A549 (cell line): ENCODE results near the gene THADA. TPM values are rescaled to one million over a fixed set of nuclear protein-coding genes. Genes with fewer than 3 reads are reported as not detected.

Source experiments
- ATAC-seq, 2 experiments: fragments of 200-7000 bp in 1 of 2; fragments of >200 bp in 1 of 2; cut with Nextera tagmentation in 1 of 2; cut with Tn5 transposase in 1 of 2; 3 replicates each; pipeline versions ENCODE4 v1.8.0 to v1.9.1; 2018 to 2020; ENCODE audit warnings: mild to moderate bottlenecking in 1 of 2, moderate library complexity in 1 of 2
- CTCF ChIA-PET: fragments of 300-600 bp; sonication (Branson Sonifier 250); formaldehyde crosslinking; extraction: SDS; loops from one replicate; lab custom pipeline; 2021; ENCODE audit warnings: antibody characterized with exemption, inconsistent platforms; lab: Yijun Ruan, JAX
- POLR2A ChIA-PET: fragments of 350-600 bp; formaldehyde crosslinking; extraction: SDS; loops from one replicate; lab custom pipeline; 2021; ENCODE audit warnings: antibody characterized with exemption, inconsistent platforms; lab: Yijun Ruan, JAX
- DNase-seq, 2 experiments: peaks; one replicate each; pipeline versions ENCODE4 v3.0.0 to v3.0.0-alpha.2; 2011 to 2016; ENCODE audit warnings: low read depth in 1 of 2, low spot score in 1 of 2
- FAIRE-seq: peaks from 2 replicates; lab custom pipeline; 2011; peaks lifted over from hg19 to GRCh38; lab: Jason Lieb, UNC
- H3K27ac ChIP-seq, 2 experiments: fragments of >200 bp; sonication (Bioruptor Twin); formaldehyde crosslinking; 3 replicates each; pipeline ENCODE4 v1.5.1; 2016 to 2017
- H3K4me1 ChIP-seq: fragments of >200 bp; sonication (Bioruptor Twin); formaldehyde crosslinking; 3 replicates; pipeline ENCODE4 v1.6.1; 2016
- H3K4me2 ChIP-seq: fragments of >200 bp; sonication (Bioruptor Twin); formaldehyde crosslinking; 3 replicates; pipeline ENCODE4 v1.6.1; 2016
- H3K4me3 ChIP-seq: fragments of >200 bp; sonication (Bioruptor Twin); formaldehyde crosslinking; 3 replicates; pipeline ENCODE4 v1.5.1; 2016
- H3K9me3 ChIP-seq: fragments of >200 bp; sonication (Bioruptor Twin); formaldehyde crosslinking; 3 replicates; pipeline ENCODE4 v1.6.1; 2016
- CBX2 ChIP-seq: fragments of 200-600 bp; sonication (generic); IDR thresholded peaks from 2 replicates; pipeline ENCODE4 v1.6.1; 2016; ENCODE audit warnings: low read depth, mild to moderate bottlenecking, borderline replicate concordance
- CBX8 ChIP-seq: fragments of 200-600 bp; sonication (generic); IDR thresholded peaks from 2 replicates; pipeline ENCODE4 v1.6.1; 2016
- CEBPB ChIP-seq, 2 experiments: fragments of >200 bp in 1 of 2; sonication (Bioruptor Twin) in 1 of 2; formaldehyde crosslinking in 1 of 2; IDR thresholded peaks; 2 replicates each; pipeline ENCODE4 v1.6.1; 2012 to 2016
- CHD2 ChIP-seq: fragments of 150-350 bp; IDR thresholded peaks from 2 replicates; pipeline ENCODE4 v1.6.1; 2014; ENCODE audit warnings: low read length; ENCODE audit not compliant: partially characterized antibody
- EP300 ChIP-seq, 2 experiments: fragments of >200 bp; sonication (Bioruptor Twin); formaldehyde crosslinking; IDR thresholded peaks; 2 replicates in 1 of 2; 3 replicates in 1 of 2; pipeline ENCODE4 v1.6.1; 2016 to 2017
- ESRRA ChIP-seq: fragments of 150-350 bp; IDR thresholded peaks from 2 replicates; pipeline ENCODE4 v1.6.1; 2014; ENCODE audit warnings: mild to moderate bottlenecking, low read length, borderline replicate concordance
- FOSB ChIP-seq: fragments of 250-450 bp; sonication (Bioruptor Pico); IDR thresholded peaks from 2 replicates; pipeline ENCODE4 v1.5.0; 2020; ENCODE audit warnings: mild to moderate bottlenecking, moderate library complexity
- FOSL2 ChIP-seq, 2 experiments: fragments of 450-650 bp in 1 of 2; fragments of >200 bp in 1 of 2; sonication (Bioruptor Twin) in 1 of 2; formaldehyde crosslinking; IDR thresholded peaks; 2 replicates each; pipeline versions ENCODE4 v1.5.0 to v1.6.1; 2016 to 2020; ENCODE audit warnings: mild to moderate bottlenecking in 1 of 2, moderate library complexity in 1 of 2
- FOXS1 ChIP-seq: fragments of 250-450 bp; sonication (Bioruptor Pico); IDR thresholded peaks from 2 replicates; pipeline ENCODE4 v1.5.0; 2020; ENCODE audit warnings: mild to moderate bottlenecking, moderate library complexity
- HOXB5 ChIP-seq: fragments of 250-450 bp; sonication (Bioruptor Pico); IDR thresholded peaks from 2 replicates; pipeline ENCODE4 v1.5.0; 2020; ENCODE audit warnings: mild to moderate bottlenecking, moderate library complexity
- JUNB ChIP-seq: fragments of >200 bp; sonication (Bioruptor Twin); formaldehyde crosslinking; IDR thresholded peaks from 2 replicates; pipeline ENCODE4 v1.6.1; 2016
- KDM5A ChIP-seq: fragments of 200-600 bp; sonication (generic); IDR thresholded peaks from 2 replicates; pipeline ENCODE4 v1.6.1; 2016; ENCODE audit warnings: antibody characterized with exemption, mild to moderate bottlenecking
- MAFK ChIP-seq: fragments of 450-650 bp; IDR thresholded peaks from 2 replicates; pipeline ENCODE4 v1.6.1; 2014; ENCODE audit not compliant: partially characterized antibody
- NPAS2 ChIP-seq: fragments of 250-450 bp; sonication (Bioruptor Pico); IDR thresholded peaks from 2 replicates; pipeline ENCODE4 v1.8.0; 2022; ENCODE audit warnings: mild to moderate bottlenecking, moderate library complexity, borderline replicate concordance
- POLR2A ChIP-seq: IDR thresholded peaks from 2 replicates; pipeline ENCODE4 v1.6.1; 2012; ENCODE audit warnings: mild to moderate bottlenecking, low read length
- POLR2AphosphoS2 ChIP-seq: conservative IDR thresholded peaks from 2 replicates; pipeline ENCODE4 v1.6.1; 2012; ENCODE audit warnings: low read length, improper control_type of control experiment, inconsistent platforms
- RAD21 ChIP-seq, 2 experiments: fragments of >200 bp in 1 of 2; sonication (Bioruptor Twin) in 1 of 2; formaldehyde crosslinking in 1 of 2; IDR thresholded peaks in 1 of 2; conservative IDR thresholded peaks in 1 of 2; 2 replicates in 1 of 2; 3 replicates in 1 of 2; pipeline ENCODE4 v1.6.1; 2012 to 2018; ENCODE audit warnings: inconsistent platforms in 1 of 2
- RARB ChIP-seq: fragments of 250-450 bp; sonication (Bioruptor Pico); IDR thresholded peaks from 2 replicates; pipeline ENCODE4 v1.8.0; 2021; ENCODE audit warnings: mild to moderate bottlenecking, moderate library complexity
- RFX5 ChIP-seq: fragments of 450-650 bp; IDR thresholded peaks from 2 replicates; pipeline ENCODE4 v1.7.1; 2014; ENCODE audit warnings: antibody characterized with exemption, mild to moderate bottlenecking, moderate library complexity
- RNF2 ChIP-seq: fragments of 200-600 bp; sonication (generic); IDR thresholded peaks from 2 replicates; pipeline ENCODE4 v1.6.1; 2016; ENCODE audit warnings: low read depth, mild to moderate bottlenecking, antibody characterized with exemption, moderate library complexity, borderline replicate concordance
- SMC3 ChIP-seq: fragments of >200 bp; sonication (Bioruptor Twin); formaldehyde crosslinking; IDR thresholded peaks from 3 replicates; pipeline ENCODE4 v1.6.1; 2018; ENCODE audit warnings: inconsistent platforms
- TFCP2L1 ChIP-seq: fragments of 250-450 bp; sonication (Bioruptor Pico); IDR thresholded peaks from 2 replicates; pipeline ENCODE4 v1.5.0; 2021; ENCODE audit warnings: mild to moderate bottlenecking
- TP53 ChIP-seq: fragments of 250-450 bp; sonication (Bioruptor Pico); IDR thresholded peaks from 2 replicates; pipeline ENCODE4 v1.5.0; 2021; ENCODE audit warnings: mild to moderate bottlenecking, moderate library complexity
- ZC3H11A ChIP-seq: fragments of 450-650 bp; IDR thresholded peaks from 2 replicates; pipeline ENCODE4 v1.6.1; 2014; ENCODE audit warnings: antibody characterized with exemption, mild to moderate bottlenecking
- WGBS: methylation state at CpG from one replicate; pipeline ENCODE4 v1.1.6; 2017; ENCODE audit errors: missing lambda C conversion rate; 5-methylcytosine and 5-hydroxymethylcytosine counted together
- polyA plus RNA-seq, 4 experiments: library from polyadenylated mRNA; depleted of rRNA in 3 of 4; stranded (reverse); fragments of >200 nt; fragmentation: RNase III in 1 of 4; extraction: RNeasy Plus Mini Kit Qiagen cat#74134 plus additional on column Dnase treatment in 1 of 4; gene quantifications; 2 replicates in 3 of 4; 3 replicates in 1 of 4; pipeline ENCODE4 v1.2.3, GENCODE V29; 2011 to 2017
- TF ChIP-seq, protein P1 (sequence below): fragments of 250-450 bp; sonication (Bioruptor Pico); IDR thresholded peaks from 2 replicates; pipeline ENCODE4 v1.5.0; 2020; ENCODE audit warnings: low read depth, mild to moderate bottlenecking, moderate library complexity
- TF ChIP-seq, protein P2 (sequence below): fragments of >200 bp; sonication (Bioruptor Twin); formaldehyde crosslinking; IDR thresholded peaks from 3 replicates; pipeline ENCODE4 v1.5.1; 2016
- TF ChIP-seq, protein P3 (sequence below): fragments of 200-600 bp; sonication (generic); IDR thresholded peaks from 2 replicates; pipeline ENCODE4 v1.6.1; 2016; ENCODE audit warnings: antibody characterized with exemption, mild to moderate bottlenecking, moderate library complexity
- TF ChIP-seq, protein P4 (sequence below): IDR thresholded peaks from 2 replicates; pipeline ENCODE4 v1.6.1; 2012; ENCODE audit warnings: low read depth, borderline replicate concordance
- TF ChIP-seq, protein P5 (sequence below): fragments of 450-650 bp; IDR thresholded peaks from 2 replicates; pipeline ENCODE4 v1.6.1; 2014; ENCODE audit warnings: antibody characterized with exemption
- TF ChIP-seq, protein P6 (sequence below): IDR thresholded peaks from 2 replicates; pipeline ENCODE4 v1.6.1; 2012

The THADA gene
- polyA plus RNA-seq, 2 of the 4 experiments (the other 2 are of a cell fraction): 21.8 to 37.9 TPM

DNA sequence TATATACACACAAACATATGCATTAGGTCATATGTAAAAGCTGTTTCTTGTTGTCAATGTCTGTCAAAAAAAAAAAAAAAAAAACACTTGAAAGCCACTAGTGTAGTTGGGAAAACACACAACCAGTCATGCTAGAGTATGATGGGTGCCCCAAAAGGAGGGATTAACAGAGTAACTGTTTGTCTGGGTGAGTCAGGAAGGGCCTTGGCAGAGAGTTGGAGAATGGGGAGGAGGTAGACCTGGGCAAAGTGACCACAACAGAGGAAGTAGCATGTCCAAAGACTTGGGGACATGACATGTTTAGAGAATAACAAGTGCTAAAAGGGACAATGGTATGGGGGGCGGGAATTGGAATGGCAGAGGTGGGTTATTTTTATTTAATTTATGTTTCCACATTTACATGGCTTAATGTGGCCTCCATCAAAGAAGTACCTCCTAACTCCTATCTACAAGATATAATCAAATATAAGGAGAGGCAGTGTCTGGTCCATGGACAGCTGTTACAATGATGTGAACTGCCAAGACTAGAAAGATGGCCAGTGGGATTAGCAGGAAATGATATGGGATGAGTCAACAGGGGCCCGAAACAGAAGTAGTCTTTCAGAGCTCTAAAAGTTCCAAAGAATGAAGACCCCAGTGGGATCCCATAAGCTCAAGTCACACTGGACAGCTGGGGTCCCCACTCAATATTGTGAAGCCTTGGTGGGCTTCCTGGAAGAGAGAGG, 269.6 kb downstream of the THADA start:
- POLR2A ChIA-PET: interaction anchor here (0.6 kb wide), 1 partner anchor 20 kb away, joined by 3 read pairs; no protein-coding TSS in a partner anchor
- peak in 1 of 2 experiments; percentile 28; a peak in 1 of 6 replicates for ATAC-seq

DNA sequence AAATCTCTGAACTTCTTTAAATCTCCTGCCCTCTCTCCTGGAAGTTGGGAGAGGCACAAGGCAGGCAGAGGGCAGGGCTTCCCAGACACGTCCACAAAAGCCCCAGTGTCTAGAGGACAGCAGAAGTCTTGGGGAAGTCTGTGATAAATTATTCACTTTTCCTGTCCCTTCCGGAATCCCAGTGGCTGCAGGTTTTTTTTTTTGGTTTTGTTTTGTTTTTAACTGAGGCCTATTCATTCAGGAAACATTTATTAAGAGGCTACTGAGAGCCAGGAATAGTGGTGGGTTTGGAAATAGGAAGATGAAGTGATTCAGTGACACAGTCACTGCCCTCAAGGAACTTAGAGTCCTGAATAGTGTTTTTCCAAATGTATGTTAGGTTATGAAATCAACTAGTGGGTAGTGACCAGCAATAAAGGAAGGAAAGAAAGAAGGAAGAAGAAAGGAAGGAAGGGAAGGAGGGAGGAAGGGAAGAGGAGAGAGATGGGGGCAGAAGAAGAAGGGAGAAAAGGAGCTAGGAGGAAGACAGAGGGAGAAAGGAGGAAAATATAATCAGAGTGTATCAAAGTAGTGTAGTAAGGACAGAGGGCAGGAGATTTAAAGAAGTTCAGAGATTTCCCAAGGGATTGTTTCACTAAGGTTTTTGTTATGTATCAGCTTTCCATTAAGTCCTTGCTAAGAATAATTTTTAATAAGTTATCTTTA, 270.6 kb downstream of the THADA start:
- no peak for ATAC-seq
- TF ChIP-seq NPAS2 (no peak), TP53 (CRISPR knock-in tag) (no peak), RAD21 (conservative IDR thresholded peaks at IDR 0.05 in 1 of 2, IDR thresholded peaks at IDR 0.05 in 1 of 2) (no peak), SMC3 (no peak), CBX2 (no peak), RNF2 (no peak), RARB (CRISPR knock-in tag) (no peak), FOXS1 (CRISPR knock-in tag) (no peak), CHD2 (no peak), CEBPB (IDR thresholded peaks at IDR 0.05) (no peak), POLR2AphosphoS2 (no peak), MAFK (no peak), CBX8 (no peak), EP300 (IDR thresholded peaks at IDR 0.05) (no peak), POLR2A (no peak), TFCP2L1 (CRISPR knock-in tag) (no peak), FOSL2 (IDR thresholded peaks at IDR 0.05) (no peak), FOSL2 (CRISPR knock-in tag; IDR thresholded peaks at IDR 0.05) (no peak)
- TF ChIP-seq, protein P1, sequence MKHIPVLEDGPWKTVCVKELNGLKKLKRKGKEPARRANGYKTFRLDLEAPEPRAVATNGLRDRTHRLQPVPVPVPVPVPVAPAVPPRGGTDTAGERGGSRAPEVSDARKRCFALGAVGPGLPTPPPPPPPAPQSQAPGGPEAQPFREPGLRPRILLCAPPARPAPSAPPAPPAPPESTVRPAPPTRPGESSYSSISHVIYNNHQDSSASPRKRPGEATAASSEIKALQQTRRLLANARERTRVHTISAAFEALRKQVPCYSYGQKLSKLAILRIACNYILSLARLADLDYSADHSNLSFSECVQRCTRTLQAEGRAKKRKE: no peak
- TF ChIP-seq, protein P2, sequence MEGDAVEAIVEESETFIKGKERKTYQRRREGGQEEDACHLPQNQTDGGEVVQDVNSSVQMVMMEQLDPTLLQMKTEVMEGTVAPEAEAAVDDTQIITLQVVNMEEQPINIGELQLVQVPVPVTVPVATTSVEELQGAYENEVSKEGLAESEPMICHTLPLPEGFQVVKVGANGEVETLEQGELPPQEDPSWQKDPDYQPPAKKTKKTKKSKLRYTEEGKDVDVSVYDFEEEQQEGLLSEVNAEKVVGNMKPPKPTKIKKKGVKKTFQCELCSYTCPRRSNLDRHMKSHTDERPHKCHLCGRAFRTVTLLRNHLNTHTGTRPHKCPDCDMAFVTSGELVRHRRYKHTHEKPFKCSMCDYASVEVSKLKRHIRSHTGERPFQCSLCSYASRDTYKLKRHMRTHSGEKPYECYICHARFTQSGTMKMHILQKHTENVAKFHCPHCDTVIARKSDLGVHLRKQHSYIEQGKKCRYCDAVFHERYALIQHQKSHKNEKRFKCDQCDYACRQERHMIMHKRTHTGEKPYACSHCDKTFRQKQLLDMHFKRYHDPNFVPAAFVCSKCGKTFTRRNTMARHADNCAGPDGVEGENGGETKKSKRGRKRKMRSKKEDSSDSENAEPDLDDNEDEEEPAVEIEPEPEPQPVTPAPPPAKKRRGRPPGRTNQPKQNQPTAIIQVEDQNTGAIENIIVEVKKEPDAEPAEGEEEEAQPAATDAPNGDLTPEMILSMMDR: no peak
- TF ChIP-seq, protein P3, sequence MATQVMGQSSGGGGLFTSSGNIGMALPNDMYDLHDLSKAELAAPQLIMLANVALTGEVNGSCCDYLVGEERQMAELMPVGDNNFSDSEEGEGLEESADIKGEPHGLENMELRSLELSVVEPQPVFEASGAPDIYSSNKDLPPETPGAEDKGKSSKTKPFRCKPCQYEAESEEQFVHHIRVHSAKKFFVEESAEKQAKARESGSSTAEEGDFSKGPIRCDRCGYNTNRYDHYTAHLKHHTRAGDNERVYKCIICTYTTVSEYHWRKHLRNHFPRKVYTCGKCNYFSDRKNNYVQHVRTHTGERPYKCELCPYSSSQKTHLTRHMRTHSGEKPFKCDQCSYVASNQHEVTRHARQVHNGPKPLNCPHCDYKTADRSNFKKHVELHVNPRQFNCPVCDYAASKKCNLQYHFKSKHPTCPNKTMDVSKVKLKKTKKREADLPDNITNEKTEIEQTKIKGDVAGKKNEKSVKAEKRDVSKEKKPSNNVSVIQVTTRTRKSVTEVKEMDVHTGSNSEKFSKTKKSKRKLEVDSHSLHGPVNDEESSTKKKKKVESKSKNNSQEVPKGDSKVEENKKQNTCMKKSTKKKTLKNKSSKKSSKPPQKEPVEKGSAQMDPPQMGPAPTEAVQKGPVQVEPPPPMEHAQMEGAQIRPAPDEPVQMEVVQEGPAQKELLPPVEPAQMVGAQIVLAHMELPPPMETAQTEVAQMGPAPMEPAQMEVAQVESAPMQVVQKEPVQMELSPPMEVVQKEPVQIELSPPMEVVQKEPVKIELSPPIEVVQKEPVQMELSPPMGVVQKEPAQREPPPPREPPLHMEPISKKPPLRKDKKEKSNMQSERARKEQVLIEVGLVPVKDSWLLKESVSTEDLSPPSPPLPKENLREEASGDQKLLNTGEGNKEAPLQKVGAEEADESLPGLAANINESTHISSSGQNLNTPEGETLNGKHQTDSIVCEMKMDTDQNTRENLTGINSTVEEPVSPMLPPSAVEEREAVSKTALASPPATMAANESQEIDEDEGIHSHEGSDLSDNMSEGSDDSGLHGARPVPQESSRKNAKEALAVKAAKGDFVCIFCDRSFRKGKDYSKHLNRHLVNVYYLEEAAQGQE: no peak
- TF ChIP-seq, all 56 proteins: peak for 0
- Histone ChIP-seq H3K27ac (no peak overlapping the region), H3K4me1 (no peaks in the 10 kb centered on the region), H3K9me3 (no peaks in the 10 kb centered on the region), H3K4me2 (no peak overlapping the region), H3K4me3 (no peak overlapping the region)
- ChIA-PET CTCF (interaction anchor here (0.5 to 1.7 kb wide), 2 partner anchors 12 to 199 kb away, joined by 3 to 5 read pairs; no protein-coding TSS in a partner anchor), POLR2A (interaction anchor here (0.6 kb wide), 1 partner anchor 21 kb away, joined by 3 read pairs; no protein-coding TSS in a partner anchor)
- WGBS: 77% methylated on average over 2 of the region's 2 CpGs
- no peak for DNase-seq
- no peak for FAIRE-seq

More for the DNA sequence above, 269.6 kb downstream of the THADA start:
- DNase-seq: no peak
- Histone ChIP-seq H3K4me2 (no peak overlapping the region), H3K27ac (no peak overlapping the region), H3K9me3 (no peaks in the 10 kb centered on the region), H3K4me3 (no peak overlapping the region), H3K4me1 (no peaks in the 10 kb centered on the region)
- no peak for FAIRE-seq
- TF ChIP-seq HOXB5 (CRISPR knock-in tag) (no peak), FOSB (CRISPR knock-in tag) (no peak), RARB (CRISPR knock-in tag) (no peak), EP300 (IDR thresholded peaks at IDR 0.05) (no peak), RFX5 (no peak), KDM5A (no peak), CBX2 (no peak), JUNB (no peak), ESRRA (no peak), ZC3H11A (no peak)
- TF ChIP-seq, protein P4, sequence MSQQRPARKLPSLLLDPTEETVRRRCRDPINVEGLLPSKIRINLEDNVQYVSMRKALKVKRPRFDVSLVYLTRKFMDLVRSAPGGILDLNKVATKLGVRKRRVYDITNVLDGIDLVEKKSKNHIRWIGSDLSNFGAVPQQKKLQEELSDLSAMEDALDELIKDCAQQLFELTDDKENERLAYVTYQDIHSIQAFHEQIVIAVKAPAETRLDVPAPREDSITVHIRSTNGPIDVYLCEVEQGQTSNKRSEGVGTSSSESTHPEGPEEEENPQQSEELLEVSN: no peak
- TF ChIP-seq, protein P5, sequence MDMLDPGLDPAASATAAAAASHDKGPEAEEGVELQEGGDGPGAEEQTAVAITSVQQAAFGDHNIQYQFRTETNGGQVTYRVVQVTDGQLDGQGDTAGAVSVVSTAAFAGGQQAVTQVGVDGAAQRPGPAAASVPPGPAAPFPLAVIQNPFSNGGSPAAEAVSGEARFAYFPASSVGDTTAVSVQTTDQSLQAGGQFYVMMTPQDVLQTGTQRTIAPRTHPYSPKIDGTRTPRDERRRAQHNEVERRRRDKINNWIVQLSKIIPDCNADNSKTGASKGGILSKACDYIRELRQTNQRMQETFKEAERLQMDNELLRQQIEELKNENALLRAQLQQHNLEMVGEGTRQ: no peak
- TF ChIP-seq, protein P6, sequence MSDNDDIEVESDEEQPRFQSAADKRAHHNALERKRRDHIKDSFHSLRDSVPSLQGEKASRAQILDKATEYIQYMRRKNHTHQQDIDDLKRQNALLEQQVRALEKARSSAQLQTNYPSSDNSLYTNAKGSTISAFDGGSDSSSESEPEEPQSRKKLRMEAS: no peak
- WGBS: 98% methylated on average over 2 of the region's 2 CpGs
- CTCF ChIA-PET: interaction anchor here (0.7 to 1.7 kb wide), 5 partner anchors 117 to 379 kb away, joined by 3 to 5 read pairs (median 3); no protein-coding TSS in a partner anchor
